Stimulated activated CD4-positive, alpha-beta T cell treated with anti-CD3 and anti-CD28 coated beads, Interleukin-1b, Interleukin-23, amount 100 ng/mL, for 1 hour (primary cell): Measurements from ENCODE around the gene PREP.
"Not testable (repeated sequence)": the region's sequence is repeated elsewhere in the genome, so short reads cannot be mapped to it uniquely, and the experiment has no call there.

Experiments
- DNase-seq, 2 donors: peaks; one replicate each; pipeline ENCODE4 v3.0.0-alpha.2; 2020; ENCODE audit warnings: low read depth in 2 of 2

The PREP gene

DNA sequence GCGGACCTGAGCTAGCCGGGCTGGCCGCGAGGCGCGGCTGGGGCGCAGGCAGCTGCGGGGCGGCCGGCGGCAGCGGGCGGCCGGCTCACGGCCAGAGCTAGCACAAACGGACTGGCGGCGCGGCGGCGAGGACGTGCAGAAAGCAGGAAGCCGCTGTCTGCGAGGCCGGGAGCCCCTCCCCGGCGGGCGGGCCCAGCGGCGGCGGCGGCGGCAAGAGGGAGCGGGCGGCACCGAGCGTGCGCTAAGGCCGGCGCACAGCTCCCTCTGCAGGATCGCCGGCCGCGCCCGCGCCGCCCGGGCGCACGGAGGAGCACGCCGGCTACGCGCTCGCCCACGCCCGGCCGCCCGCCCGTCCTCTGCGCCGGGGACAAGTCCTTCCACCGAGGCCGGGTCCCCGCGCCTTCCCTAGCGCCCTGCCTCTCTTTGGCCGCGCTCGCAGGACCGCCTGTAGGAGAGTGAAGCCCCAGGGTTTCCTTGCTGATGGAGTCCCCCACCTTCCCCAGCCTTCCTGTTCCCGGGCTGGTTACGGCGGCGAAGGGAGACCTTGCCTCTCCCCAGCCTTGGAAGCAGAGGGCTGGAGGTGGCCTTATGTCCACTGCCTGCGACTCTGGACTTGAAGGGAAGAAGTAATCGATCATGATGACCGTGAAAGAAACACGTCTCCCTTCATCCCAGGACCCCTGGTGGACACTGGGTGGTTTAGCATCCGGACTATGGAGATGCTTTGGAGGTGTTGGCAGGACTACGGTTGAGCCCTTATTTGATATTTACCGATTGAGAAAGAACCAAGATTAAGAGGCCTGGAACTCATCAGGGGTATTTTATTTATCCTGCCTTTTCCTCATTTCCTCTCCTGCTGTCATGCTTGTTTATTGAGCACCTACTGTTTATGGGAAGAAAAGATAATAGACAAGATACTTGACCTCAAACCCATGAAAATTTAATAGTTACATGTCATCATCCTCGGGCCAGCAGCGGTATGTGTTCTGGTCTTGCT is at the start of gene PREP:
Gene PREP, minus strand, starts transcription at position 144 of the 997 bp plus-strand sequence. CDS start 191 bp downstream, outside the sequence.
- peak; percentile 53 to 63 for DNase-seq

DNA sequence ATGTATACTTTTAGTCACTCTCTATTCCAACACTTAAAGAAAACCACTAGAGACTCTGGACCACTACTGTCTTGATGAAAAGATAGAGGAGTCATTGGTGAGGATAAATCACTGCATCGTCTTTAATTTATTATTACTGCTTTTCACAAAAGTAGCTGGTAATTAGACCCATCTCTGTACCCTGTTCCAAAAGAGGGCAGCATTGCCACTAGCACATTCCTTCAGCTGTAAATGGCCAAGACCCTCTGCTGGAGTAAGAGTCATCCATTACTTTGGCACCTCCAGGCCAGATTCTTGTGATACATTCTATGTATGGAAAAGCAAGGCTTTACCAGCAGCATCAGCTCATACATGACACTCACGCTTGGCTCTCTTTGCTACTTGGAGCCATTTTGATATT is 49.5 kb upstream of the PREP start:
- DNase-seq, result no peak

DNA sequence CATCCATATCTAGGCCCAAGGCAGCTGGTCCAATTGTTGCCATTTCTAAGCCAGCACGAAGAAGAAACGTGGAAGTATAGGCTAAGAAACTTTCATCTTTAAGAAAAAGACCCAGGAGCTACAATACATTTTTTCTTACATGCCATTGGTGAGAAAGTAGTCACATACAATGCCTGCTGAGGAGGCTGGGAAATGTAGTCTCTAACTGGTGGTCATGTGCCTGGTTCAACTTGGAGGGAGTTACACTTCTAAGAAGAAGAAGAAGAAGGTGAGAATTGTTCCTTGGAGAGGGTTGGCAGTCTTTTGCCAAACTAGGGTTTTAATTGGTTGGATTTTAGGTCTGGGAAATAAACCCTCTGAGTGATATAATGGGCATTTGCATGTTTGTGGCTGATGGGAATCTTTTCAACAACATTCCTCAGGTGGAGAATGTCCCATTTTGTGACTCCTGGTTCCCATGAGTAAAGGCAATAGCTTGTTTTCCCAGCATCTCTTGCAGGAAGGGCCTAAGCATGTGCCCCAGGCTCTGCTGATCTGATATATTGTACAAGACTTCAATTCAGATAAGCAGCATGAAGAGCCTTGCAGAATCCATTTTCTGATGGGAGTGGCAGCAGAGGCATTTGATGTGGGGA is 47.0 kb upstream of the PREP start:
- no peak for DNase-seq

DNA sequence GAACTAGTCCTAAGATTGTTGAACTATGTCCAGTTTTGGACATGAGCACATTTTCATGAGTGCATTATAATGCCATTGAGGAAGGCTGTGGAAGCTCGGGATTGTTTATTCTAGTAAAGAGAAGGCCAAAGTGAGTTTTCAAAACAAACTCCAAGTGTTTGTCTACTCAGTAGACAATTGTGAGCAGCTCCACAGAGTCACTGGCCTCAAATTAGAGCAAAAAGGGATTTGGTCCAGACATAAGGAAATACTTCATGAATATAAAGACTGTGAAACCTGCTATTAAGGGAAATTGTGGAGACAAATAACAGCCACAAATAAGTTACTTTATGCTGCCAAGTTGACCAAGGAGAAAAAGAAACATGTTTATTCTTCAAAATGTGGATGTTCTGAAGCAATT is 42.6 kb upstream of the PREP start:
- DNase-seq, result no peak

DNA sequence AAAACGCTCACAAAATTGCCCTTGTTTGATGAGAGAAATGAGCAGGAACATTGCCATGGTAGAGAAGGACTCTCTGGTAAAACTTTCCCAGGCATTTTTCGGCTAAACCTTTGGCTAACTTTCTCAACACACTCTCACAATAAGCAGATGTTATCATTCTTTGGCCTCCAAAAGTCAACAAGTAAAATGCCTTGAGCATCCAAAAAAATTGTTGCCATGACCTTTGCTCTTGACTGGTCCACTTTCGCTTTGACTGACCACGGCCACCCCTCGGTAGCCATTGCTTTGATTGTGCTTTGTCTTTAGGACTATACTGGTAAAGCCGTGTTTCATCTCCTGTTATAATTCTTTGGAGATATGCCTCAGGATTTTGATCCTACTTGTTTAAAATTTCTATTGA is 41.1 kb upstream of the PREP start:
- no peak for DNase-seq

DNA sequence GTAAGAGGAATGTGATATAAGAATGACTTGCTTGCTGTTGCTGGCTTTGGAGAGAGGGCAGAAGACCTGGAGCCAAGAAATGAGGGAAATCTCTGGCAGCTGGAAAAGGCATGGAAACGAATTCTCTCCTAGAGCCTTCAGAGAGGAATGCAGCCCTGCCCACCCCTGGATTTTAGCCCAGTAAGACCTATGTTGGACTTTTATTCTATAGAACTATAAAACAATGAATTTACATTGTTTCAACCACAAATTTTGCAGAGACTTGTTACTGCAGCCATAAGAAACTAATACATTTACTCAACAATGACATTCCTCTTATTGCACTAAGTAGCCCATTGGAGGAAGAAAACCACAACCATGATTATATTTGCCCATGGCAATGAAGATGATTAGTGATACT is 39.5 kb upstream of the PREP start:
- no peak for DNase-seq

DNA sequence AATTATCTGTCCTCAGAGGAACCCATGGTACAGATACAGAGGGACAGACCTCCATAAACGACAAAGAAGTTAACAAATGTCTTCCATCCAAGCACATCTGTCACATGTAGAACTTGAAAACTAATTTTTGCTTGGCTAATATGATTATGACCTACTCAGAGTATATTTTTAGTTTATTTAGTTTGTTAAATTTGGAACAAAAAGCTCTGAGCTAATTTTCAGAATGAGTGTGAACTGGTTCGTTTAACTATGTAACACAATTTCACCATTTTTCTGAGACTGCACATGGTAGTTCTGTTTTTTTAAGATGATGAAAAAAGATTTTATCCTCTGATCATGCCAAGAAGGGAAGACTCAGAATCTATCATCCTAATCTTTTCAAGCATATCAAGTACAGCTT is 34.4 kb upstream of the PREP start:
- no peak for DNase-seq

DNA sequence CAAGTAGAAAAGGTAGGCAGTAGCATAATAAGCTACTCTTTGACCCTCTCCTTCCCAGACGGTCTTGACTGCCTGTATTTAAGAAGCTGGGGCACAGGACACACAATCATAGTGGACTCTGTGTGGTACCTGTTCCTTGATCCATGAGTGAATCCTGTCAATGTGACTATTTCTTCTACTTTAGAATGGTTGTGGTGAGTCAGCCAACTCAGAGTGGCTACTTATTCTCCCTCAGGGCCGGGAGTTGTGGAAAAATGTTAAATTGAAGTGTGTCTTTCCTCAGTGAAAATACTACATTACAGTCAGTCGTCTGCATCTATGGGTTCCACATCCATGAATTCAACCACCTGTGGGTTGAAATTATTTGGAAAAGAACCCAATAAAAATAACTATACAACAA is 30.8 kb upstream of the PREP start:
- DNase-seq, result no peak

DNA sequence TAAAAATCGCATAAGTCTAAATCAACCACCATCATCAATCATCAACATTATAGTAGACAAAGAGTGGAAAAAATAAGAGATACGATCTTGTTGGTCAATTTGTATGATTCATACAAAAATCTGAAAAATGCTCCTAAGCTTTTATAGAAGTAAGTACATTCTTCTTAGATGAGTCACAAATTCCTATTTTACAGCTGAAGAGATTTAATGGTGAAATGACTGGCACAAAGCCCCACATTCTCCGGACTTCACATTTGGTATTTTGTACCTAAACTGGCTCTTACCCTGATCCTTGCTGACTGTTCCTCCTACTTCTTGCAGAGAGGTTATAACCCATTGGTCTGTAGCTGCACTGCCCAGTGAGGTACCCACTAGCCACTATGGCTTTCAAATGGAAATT is 29.9 kb upstream of the PREP start:
- DNase-seq, result no peak

DNA sequence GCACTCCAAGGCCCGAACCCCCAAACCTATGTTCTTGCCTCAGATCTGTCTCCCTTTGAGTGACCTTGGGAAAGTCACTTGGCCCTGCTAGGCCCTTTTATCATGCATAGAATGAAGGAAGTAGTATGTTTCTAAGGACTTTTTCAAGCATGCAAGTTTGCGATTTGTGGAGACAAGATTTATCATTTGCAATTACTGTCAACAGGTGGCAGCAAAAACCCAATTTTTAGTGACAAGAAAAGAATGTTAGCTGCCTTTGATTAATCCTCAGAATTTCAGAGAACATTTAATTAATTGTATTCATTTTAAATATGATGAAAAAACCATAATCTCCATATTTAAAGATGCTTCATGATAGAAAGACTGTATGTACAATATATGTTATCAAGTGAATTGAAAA is 28.3 kb upstream of the PREP start:
- DNase-seq, result no peak

DNA sequence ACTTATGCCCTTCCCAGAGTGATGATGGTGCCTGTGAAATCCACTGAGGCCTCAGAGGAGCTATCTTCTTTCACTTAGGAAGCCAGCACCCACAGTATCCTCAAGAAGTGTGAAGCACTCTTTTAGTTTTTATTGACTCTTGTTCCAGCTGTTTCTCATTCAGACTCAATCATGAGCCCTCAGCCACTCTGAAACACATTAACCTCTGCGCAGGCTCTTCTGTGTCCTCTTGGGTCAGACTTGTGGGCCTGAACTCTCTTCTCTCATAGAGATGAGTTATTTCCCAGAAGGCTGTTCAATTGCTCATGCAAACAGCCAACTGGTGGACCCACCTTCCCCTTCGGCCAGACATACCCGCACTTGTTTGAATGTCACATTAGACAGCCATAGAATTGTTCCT is 27.8 kb upstream of the PREP start:
- no peak for DNase-seq

DNA sequence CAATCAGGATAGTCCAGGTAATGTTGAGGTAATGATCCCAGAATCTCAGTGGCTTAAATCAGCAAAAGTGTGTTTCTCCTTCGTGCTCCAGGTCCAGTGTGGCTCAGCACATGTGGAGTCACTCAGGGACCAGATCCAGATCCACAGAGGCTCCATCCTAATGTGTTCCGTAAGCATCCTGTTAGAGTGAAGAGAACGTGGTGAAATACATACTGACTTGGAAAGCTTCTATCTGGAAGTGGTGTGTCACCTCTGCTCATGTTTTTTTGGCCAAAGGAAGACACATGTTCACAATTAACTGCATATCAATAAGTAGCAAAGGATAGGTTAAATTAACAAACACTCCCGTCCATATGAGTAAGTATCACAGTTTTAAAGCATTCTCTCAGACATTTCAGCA is 26.8 kb upstream of the PREP start:
- DNase-seq, result no peak

DNA sequence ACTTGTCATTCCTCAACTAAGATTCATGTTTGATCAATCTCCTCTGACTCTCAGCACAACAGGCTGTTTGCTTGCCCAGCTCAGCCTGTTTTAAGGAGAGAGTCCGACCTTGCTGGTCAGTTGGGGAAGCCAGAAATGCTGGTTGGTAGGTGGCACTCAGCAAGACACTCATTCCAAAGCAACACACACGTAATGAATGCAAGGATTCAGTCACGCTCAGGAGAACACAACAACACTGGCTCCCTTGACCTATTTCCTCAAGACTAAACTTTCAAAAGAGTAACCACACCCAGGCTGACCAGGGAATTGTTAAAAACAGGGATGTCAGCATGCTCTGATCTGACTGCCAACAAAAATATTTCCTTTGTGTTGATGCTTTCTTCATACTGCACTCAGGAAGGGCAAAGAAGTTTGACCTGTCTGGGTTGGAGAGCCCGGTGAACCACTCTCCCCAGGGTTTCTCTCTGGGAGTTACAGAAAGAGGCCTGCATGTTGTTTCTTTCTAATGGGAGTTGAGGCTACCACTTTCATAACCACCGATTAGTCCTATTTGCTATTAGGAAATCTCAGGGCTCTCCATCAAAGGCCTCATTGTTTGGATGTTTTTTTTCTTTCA is 25.6 kb upstream of the PREP start:
- no peak for DNase-seq

DNA sequence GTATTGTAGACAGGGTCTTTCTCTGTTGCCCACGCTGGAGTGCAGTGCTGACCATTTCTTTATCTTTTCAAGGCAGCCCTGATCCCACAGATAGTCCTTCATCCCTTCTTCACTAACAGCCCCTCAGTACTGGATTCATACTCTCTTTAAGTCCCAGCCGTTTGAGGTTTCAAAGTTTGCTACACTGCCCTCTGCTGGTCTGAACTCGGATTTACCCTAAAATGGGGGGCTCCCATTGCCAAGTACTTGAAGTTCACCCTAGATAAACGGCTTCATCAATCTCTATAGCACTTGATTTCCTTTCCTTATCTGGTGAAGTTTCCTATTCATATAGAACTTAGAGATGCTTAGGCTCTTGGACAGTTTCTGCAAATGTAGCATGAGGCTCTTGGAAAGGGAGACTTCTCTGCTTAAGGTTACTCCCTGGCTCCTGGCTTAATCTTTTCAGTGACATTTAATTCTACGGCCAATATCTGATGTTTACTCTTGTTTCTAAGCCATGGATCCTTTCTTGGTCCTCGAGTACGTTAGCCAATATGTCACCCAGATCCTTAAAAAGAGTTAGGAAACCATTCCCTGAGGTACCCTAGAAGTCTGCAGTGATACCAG is 21.4 kb upstream of the PREP start:
- peak in 1 of 2 donors; percentile 39 for DNase-seq

DNA sequence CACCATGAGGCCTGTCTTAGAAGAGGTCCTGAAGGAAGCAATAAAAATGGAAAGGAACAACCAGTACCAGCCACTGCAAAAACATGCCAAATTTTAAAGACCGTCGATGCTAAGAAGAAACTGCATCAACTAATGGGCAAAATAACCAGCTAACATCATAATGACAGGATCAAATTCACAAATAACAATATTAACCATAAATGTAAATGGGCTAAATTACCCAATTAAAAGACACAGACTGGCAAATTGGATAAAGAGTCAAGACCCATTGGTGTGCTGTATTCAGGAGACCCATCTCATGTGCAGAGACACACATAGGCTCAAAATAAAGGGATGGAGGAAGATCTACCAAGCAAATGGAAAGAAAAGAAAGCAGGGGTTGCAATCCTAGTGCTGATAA is 14.1 kb upstream of the PREP start:
- DNase-seq, result not testable (repeated sequence)

DNA sequence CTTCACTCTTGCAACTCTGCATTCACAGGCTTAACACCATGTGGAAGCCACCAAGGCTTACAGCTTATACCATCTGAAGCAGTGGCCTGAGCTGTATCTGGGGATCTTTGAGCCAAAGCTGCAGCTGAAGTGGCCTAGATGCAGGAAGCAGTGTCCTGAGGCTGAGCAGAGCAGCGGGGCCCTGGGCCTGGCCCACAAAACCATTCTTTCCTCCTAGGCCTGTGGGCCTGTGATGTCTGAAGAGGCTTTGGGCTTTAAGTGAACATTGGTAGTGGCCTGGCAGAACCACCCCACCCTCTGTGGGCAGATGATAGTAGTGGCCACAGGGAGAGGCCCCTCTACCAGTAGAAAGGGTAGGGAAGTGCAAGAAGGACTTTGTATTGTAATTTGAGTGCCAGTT is 6.9 kb upstream of the PREP start:
- no peak for DNase-seq

DNA sequence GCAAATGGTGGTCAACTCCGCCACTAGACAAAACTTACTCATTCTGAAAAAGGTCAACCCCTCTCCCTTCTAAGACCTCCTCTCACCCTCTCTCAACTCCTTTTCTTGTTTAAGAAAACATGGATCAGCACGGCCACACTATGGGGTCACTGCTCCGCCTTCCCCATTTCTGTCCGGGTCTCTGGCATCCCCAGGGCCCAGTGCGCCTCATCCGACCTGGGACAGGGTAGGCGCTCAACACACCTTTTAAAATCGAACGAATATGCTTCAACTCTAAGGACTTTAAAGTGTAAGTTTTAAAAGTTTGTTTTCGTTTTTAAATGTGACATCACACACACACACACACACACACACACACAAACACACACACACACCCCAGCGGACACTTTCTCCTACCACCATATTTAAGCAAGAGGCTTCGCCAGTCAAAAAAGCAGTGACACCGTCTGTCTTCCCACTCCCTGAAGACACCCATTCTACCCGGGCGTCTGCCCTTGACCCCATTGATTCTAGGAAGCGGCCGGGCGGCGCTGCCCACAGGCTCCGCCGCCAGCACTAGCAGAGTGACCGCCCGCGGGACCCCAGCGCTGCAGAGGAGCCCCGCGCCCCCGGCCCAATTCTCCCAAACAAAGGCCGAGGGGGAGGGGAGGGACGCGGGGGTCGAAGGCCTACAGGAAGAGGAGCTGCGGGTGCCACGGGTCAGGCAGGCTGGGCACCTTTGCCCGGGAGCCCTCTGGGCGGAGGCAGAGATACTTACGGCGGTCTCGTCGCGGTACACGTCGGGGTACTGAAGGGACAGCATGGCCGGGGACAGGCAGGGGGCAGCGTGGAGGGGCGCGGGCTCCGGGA is 568 bp downstream of the PREP start:
- DNase-seq, result peak in 1 of 2 donors; percentile 10

DNA sequence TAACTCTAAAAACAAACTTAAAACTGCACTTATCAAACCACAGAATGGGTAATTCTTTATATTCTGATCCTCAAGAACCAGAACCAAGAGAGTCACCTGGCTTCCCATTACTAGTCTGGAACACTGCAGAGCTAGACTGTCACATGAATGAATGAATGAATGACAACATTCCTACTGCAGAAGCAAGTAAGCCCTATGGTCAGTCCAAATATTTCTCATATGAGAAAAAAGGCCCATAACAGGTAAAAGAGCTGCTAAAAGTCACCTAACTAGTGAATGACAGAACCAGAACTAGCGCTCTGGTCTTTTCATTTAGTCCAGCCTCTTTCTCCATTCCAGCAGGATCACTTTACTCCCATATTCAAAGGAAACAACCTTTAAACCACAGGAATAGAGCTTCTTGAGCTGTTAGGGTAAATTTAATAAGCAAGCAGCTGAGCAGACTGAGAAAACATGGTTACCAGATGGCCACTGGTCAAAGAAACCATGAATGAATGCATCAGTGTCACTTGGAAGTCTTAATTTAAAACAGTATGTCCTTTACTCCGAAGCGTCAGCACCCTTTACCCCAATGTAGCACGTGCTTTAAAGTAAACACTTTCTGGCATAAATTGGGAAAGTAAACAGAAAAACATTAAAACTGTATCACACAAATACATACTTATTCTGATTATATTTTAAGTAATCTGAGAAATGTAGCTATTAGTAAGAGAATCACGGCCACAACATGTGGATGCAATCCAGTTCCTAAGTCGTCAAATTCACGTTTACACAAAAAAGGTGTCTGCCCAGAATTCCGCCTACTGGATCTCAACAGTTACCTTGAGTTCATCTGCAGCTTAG is 1.4 kb downstream of the PREP start:
- no peak for DNase-seq

DNA sequence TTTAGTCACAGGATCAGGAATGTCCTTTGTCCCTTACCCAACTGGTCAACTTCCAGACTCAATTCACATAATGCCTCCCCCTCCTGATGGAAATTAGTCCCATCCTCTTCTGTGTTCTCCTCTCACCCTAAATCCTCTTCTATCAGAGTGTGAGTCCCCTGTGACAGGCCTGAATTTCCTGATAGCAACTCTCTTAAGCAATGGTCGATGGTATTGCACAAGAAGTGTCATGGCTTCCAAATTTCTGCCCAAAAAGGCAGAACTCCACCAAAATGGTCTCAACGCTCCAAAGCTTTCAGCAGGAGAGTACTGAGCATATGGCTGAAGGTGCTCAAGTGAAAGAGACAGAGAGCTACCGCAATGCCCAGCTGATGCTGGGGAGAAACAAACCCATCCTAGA is 2.4 kb downstream of the PREP start:
- DNase-seq, result no peak

DNA sequence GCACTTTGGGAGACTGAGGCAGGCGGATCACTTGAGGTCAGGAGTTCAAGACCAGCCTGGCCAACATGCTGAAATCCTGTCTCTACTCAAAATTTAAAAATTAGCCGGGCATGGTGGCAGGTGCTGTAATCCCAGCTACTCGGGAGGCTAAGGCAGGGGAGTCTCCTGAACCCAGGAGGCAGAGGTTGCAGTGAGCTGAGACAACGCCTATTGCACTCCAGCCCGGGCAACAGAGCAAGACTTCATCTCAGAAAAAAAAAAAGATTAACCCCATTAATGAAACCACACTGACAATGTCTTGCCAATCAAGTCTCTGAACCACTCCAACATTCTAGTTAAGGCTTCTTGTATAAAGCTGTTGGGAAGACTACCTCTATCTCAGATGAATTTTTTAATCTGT is 4.0 kb downstream of the PREP start:
- no peak for DNase-seq
